Pancreas (tissue), 10 donors: Measurements from ENCODE around the gene PRKCSH. TPM values are rescaled to one million over a fixed set of nuclear protein-coding genes. Genes with fewer than 3 reads are reported as not detected.
A peak's percentile ranks its signal among the peaks of the same experiment; 100 is the strongest.

Source experiments
- ATAC-seq, 4 donors: fragments of 200-7000 bp; cut with Tn5 transposase; one replicate each; pipeline versions ENCODE4 v1.8.0 to v1.9.1; 2020; ENCODE audit warnings: mild to moderate bottlenecking in 4 of 4, moderate library complexity in 4 of 4
- DNase-seq, 6 donors: peaks; one replicate each; pipeline ENCODE4 v3.0.0-alpha.2; 2020
- FAIRE-seq: peaks from 2 replicates; lab custom pipeline; 2012; peaks lifted over from hg19 to GRCh38; lab: Jason Lieb, UNC
- H3K27ac ChIP-seq, 4 donors: fragments of 200-600 bp; sonication (generic); 1 replicate in 3 of 4; 2 replicates in 1 of 4; pipeline versions ENCODE4 v1.5.0 to v1.8.0; 2020
- H3K27me3 ChIP-seq, 4 donors: fragments of 200-600 bp; one replicate each; pipeline ENCODE4 v1.8.0; 2021
- H3K36me3 ChIP-seq, 3 donors: fragments of 200-600 bp; sonication (generic) in 1 of 3; one replicate each; pipeline versions ENCODE4 v1.5.0 to v1.8.0; 2020 to 2021
- H3K4me1 ChIP-seq, 3 donors: fragments of 200-600 bp; one replicate each; pipeline ENCODE4 v1.8.0; 2021
- H3K4me3 ChIP-seq, 4 donors: fragments of 200-600 bp; sonication (generic) in 2 of 4; one replicate each; pipeline versions ENCODE4 v1.5.0 to v1.8.0; 2020 to 2021
- H3K9me3 ChIP-seq, 4 donors: fragments of 200-600 bp; one replicate each; pipeline ENCODE4 v1.8.0; 2021
- CTCF ChIP-seq, 4 donors: fragments of 200-600 bp; sonication (generic) in 3 of 4; IDR thresholded peaks; one replicate each; pipeline versions ENCODE4 v1.5.0 to v1.8.0; 2021; ENCODE audit warnings: antibody characterized with exemption in 4 of 4
- WGBS, 2 donors: extraction: QIAGEN DNeasy Blood & Tissue Kit; methylation state at CpG; one replicate each; pipeline ENCODE4 v1.1.7; 2013; 5-methylcytosine and 5-hydroxymethylcytosine counted together
- intact Hi-C, 3 donors: fragments of 100-400 bp; cut with DNase I; formaldehyde crosslinking; loops; one replicate each; pipeline versions ENCODE4 v1.11.1 to v1.14.2; 2022
- polyA plus RNA-seq, 2 donors: library from polyadenylated mRNA; stranded (reverse); fragments of 200-250 nt; gene quantifications; one replicate each; pipeline ENCODE4 v1.2.3, GENCODE V29; 2013
- total RNA-seq, 6 donors: library from RNA; stranded (reverse); fragmentation: NEBNext Ultra II Directional in 4 of 6; extraction: Animal tissue kit (Norgen Biotek cat#: 25700) in 4 of 6; gene quantifications; one replicate each; pipeline versions ENCODE4 v1.2.1 to v1.2.4, GENCODE V29; 2021 to 2023
- donor health status: healthy with polysubstance abuse.
- donor health status: DM: no; HTN: no; CAD: no; lungs with moderate emphysema.
- donor health status: DM: no; HTN: no; CAD: no.
- donor health status: control.
- donor health status: control.
- donor health status: Bipolar disorder and iron deficiency.
- donor health status: DM: yes; HTN: yes; CAD: no.
- donor health status: DM: no; HTN: no; CAD: no.
- donor health status: DM: no; HTN: no; CAD: no.
- donor health status: DM: yes; HTN: yes; CAD: no.

The PRKCSH gene
- total and polyA plus RNA-seq, 8 donors = 114 to 217 (median 163) TPM

- Histone ChIP-seq H3K4me1 (peaks cover 0 to 6% (median 0%) of the 10 kb centered on the region in 3 donors), H3K36me3 (no peaks in the 10 kb centered on the region), H3K9me3 (no peaks in the 10 kb centered on the region), H3K4me3 (peak overlapping the region in 1 of 4 donors; percentile 31), H3K27ac (no peak overlapping the region), H3K27me3 (no peaks in the 10 kb centered on the region)
- no peak for FAIRE-seq
- intact Hi-C loops = no loop called here
- ATAC-seq = no peak
- TF ChIP-seq CTCF (IDR thresholded peaks at IDR 0.05) = no peak
- 37 to 39% methylated on average over 44 to 46 of the region's 46 CpGs for WGBS, 2 donors
- peak in 2 of 6 donors; percentile 43 to 67 for DNase-seq
These were observed 14.7 kb upstream of the PRKCSH start for GRCh38 chr19:11420429-11421370.

- DNase-seq = peak in 4 of 6 donors; percentile 25 to 76 (median 60)
- no peak overlapping the region for H3K27ac ChIP-seq
- intact Hi-C loops = no loop called here
These were observed 13.9 kb upstream of the PRKCSH start for GRCh38 chr19:11421371-11422098.

GRCh38 chr19:11422163-11423065, 13.0 kb upstream of the PRKCSH start:
- ATAC-seq (peak; percentile 58 to 73 (median 62)), DNase-seq (peak; percentile 76 to 91 (median 84)), FAIRE-seq (no peak)
- 18 to 25% methylated on average over 45 to 56 of the region's 56 CpGs for WGBS, 2 donors
- H3K27me3 ChIP-seq = no peaks in the 10 kb centered on the region
- H3K9me3 ChIP-seq = no peaks in the 10 kb centered on the region
- peaks cover 0 to 6% (median 0%) of the 10 kb centered on the region in 3 donors for H3K4me1 ChIP-seq
- peak overlapping the region in 2 of 4 donors; percentile 25 to 39 for H3K4me3 ChIP-seq
- H3K36me3 ChIP-seq = no peaks in the 10 kb centered on the region
- H3K27ac ChIP-seq = peak overlapping the region in 1 of 4 donors; percentile 17
- intact Hi-C loops = no loop called here
- TF ChIP-seq CTCF (IDR thresholded peaks at IDR 0.05) = no peak

More at GRCh38 chr19:11421371-11422098, 13.9 kb upstream of the PRKCSH start:
- WGBS, 2 donors = 41 to 48% methylated on average over 36 of the region's 36 CpGs
- TF ChIP-seq CTCF (IDR thresholded peaks at IDR 0.05) = no peak
- Histone ChIP-seq H3K36me3 (no peaks in the 10 kb centered on the region), H3K9me3 (no peaks in the 10 kb centered on the region), H3K4me3 (peak overlapping the region in 1 of 4 donors; percentile 39), H3K4me1 (peaks cover 0 to 6% (median 0%) of the 10 kb centered on the region in 3 donors), H3K27me3 (no peaks in the 10 kb centered on the region)
- FAIRE-seq = no peak
- ATAC-seq = peak in 3 of 4 donors; percentile 17 to 27 (median 24)

- Histone ChIP-seq H3K36me3 (no peaks in the 10 kb centered on the region), H3K27me3 (no peaks in the 10 kb centered on the region), H3K4me3 (no peak overlapping the region), H3K4me1 (peaks cover 0 to 6% (median 0%) of the 10 kb centered on the region in 3 donors), H3K27ac (no peak overlapping the region), H3K9me3 (no peaks in the 10 kb centered on the region)
- no peak for TF ChIP-seq CTCF (IDR thresholded peaks at IDR 0.05)
- ATAC-seq = no peak
- 73 to 75% methylated on average over 27 of the region's 27 CpGs for WGBS, 2 donors
- intact Hi-C loops = no loop called here
- no peak for FAIRE-seq
- peak in 2 of 6 donors; percentile 52 to 72 for DNase-seq
These were observed 12.2 kb upstream of the PRKCSH start for GRCh38 chr19:11423164-11423790.
